HG03457 (cell line): ENCODE measurements around the gene SSR3.
"Not testable (repeated sequence)": the region's sequence is repeated elsewhere in the genome, so short reads cannot be mapped to it uniquely, and the experiment has no call there.

Experiments used
- ATAC-seq: cut with Tn5 transposase; IDR thresholded peaks from one replicate; pipeline ENCODE4 v1.9.1; 2021; ENCODE audit warnings: moderate number of reproducible peaks; ENCODE audit not compliant: unreplicated experiment

SSR3 gene

GRCh38 chr3:156576651-156577348 lies 21.9 kb upstream of the SSR3 start:
- ATAC-seq: no peak

DNA sequence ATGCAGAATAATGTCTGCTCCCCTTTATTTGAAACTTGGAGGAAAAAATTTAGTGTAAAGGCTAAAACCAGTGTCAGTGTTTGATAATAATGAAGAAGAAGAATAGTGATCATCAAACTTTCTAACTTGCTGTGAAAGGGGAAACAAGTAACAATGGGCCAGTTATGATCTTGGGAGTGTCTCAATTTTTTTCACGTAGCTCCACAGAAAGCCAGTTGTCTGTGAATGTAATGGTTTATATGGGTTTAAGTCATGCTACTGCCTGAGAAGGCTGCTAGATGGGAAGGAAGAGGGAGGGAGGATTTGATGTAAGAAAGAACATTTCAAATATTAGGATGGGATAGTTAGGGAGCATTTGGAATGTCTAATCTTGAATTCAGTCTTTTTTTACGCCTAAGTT lies 21.1 kb upstream of the SSR3 start:
- no peak for ATAC-seq

- ATAC-seq: no peak
Observed at GRCh38 chr3:156575641-156576040, 20.7 kb upstream of the SSR3 start.

- not testable (repeated sequence) for ATAC-seq
Observed at GRCh38 chr3:156569881-156570280, 15.0 kb upstream of the SSR3 start.

GRCh38 chr3:156569016-156569415 lies 14.1 kb upstream of the SSR3 start:
- not testable (repeated sequence) for ATAC-seq

DNA sequence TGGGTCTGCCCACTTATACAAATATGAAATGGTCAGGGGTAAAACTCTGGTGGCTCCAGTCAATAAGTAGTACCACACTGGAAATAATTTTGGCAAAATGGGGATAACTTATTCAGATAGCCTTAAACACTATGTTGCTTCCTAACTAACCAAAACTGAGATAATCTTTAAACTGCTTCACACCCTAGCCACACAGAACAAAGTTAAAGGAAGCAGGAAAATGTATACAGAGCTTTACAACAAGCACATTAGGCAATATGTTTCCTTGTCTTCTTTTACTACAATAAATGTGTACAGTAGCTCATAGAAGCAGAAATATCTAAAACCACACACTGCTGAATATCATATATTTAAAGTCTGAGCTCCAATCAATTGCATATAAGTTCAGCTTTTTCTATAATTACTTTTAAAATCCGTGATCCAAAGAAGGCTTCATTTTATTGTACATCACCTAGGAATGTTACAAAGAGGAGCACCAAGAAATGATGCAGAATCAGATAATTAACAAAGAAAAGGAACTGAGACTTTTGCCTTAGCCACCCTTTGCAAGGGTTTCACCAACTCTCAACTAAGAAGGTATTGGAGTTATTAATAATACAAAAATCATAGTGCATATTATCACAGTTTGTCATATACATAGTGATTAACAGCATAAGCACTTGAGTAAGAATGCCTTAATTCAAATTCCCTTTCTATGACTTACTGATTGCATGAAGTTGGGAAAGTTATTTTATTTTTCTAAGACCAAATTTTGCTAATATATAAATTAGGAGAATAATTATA lies 9.2 kb upstream of the SSR3 start:
- ATAC-seq: no peak

GRCh38 chr3:156562486-156562885 lies 7.6 kb upstream of the SSR3 start:
- not testable (repeated sequence) for ATAC-seq

GRCh38 chr3:156561533-156561932 lies 6.6 kb upstream of the SSR3 start:
- no peak for ATAC-seq

- ATAC-seq: no peak
Observed at GRCh38 chr3:156559321-156559720, 4.4 kb upstream of the SSR3 start.

DNA sequence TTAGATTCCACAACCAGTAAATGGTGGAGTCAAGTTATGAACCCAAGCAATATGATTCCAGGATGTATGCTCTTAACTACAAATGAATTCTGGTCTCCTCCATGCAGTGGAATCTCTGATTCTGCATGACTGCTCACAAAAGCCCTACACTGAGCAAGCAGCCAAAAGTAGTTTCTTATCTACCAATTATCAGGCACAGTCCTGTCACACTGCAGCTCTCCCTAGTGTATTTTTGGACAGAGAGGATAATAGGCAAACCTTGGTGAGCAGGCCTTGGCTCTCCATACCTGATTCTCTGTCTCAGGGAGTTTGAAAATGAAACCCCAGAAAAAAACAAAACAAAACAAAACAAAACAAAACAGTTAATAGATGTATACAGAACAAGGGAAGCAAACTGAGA lies 3.5 kb upstream of the SSR3 start:
- ATAC-seq: no peak

GRCh38 chr3:156554515-156554841 lies 439 bp downstream of the SSR3 start:
- no peak for ATAC-seq

DNA sequence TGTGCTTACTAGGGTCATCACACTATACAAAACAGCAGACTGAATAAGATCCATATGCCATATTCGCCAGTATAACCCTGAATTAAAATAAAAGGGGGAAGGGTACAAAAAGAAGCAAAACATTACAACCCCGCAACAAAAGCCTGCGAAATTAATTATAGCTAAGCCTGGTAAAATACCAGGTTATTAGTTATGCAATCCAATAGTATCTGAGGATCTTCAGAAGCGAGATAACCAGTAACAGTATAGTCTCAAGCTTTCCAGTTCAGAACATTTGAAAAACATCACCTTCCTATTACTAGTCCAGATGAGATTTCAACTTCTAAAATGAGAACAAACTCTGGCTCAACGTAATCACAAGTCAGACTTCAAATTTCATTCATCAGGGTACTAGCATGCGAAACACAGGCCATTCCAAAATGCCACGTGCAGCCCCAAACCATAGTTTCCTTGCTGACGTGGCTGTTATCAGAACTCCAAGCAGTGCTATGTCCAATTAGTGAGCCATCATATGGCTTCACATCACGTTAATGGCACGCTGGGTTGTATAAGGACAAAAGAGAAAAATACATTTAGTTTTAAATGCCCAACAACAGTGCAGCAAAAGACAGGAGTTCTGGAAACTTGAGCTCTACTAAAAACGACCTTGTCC lies 1.1 kb downstream of the SSR3 start:
- ATAC-seq: no peak

GRCh38 chr3:156552973-156553372 lies 1.9 kb downstream of the SSR3 start:
- ATAC-seq: no peak

DNA sequence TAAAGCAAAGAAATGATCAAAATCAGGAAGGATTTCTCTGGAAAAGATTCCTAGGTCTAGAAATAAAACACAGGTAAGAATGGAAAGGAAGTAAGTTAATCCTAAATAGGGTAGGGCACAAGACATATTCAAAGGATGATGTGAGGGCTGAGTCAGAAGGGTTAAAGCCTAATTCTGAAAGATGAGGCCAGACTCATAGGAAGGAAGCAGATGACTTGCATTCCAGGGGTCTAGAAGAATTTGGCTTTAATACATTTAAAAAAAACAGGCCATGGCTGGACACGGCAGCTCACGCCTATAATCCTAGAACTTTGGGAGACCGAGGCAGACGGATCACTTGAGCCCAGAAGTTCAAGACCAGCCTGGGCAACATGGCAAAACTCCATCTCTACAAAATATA lies 3.2 kb downstream of the SSR3 start:
- no peak for ATAC-seq

DNA sequence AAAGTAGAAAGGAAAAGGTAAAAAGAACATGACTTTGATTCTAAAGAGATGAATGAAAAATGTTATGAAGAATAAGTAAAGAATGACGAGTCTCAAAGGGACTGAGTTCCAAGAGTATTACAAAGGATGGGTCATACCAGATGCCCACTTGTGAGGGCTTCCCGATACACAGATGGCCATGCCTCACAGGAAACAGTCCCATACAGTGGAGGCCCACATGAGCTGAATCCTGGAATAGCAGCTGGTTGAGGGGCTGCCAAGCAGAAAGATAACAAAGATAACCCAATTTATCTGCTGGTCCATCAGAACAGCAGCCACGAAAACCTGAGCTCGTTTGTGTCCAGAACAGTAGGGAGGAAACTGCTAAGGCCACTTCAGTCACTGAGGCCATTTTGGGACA lies 3.7 kb downstream of the SSR3 start:
- ATAC-seq: no peak

- no peak for ATAC-seq
Observed at GRCh38 chr3:156548902-156549301, 6.0 kb downstream of the SSR3 start.

GRCh38 chr3:156548041-156548687 lies 6.8 kb downstream of the SSR3 start:
- ATAC-seq: no peak

- no peak for ATAC-seq
Observed at GRCh38 chr3:156547637-156548036, 7.3 kb downstream of the SSR3 start.

- ATAC-seq: no peak
Observed at GRCh38 chr3:156543043-156543555, 11.8 kb downstream of the SSR3 start.

- ATAC-seq: no peak
Observed at GRCh38 chr3:156542101-156543042, 12.5 kb downstream of the SSR3 start.
